Measurements from ENCODE around the gene KCNMA1. TPM values are rescaled to one million over a fixed set of nuclear protein-coding genes. Genes with fewer than 3 reads are reported as not detected.

KCNMA1 gene
- total and polyA plus RNA-seq, 9 of the 15 experiments (the other 6 are each of a cell fraction or from before 2014, with no cell fraction given) = 0.01 to 0.95 (median 0.15) TPM; not detected in 4

DNA sequence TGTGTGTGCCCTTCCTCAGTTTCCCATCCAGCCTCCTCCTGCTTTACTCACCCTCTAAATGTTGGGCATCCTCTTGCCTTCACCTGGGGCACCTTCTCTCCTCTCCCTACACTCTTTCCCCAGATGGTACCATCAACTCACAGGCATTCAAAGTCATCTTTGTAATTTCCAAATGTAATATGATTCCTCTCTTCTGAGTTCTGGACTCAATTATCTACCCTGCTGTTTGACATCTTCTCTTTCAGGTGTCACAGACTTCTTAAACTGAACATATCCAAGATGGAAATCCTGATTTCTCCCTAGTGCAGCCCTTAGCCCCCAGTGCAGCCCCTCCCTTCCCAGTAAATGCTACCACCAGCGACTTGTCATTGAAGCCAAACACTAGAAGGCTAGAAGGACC, 422.8 kb downstream of the KCNMA1 start:
- Histone ChIP-seq H2AFZ (ENCODE audit: low read depth, low read length) (no peak overlapping the region), H3K4me2 (ENCODE audit: insufficient read depth, low read length) (no peak overlapping the region), H3K79me2 (ENCODE audit: control insufficient read depth, insufficient read depth, low read length) (no peaks in the 10 kb centered on the region), H3K9me1 (ENCODE audit: control insufficient read depth, insufficient read depth, low read length) (no peaks in the 10 kb centered on the region), H4K20me1 (replicated peaks; ENCODE audit: control insufficient read depth, insufficient read depth, low read length) (0 out of 2 replicates have a peak, but pooled peaks cover 3% of the 10 kb centered on the region), H3K4me3 (no peak overlapping the region), H3K27me3 (ENCODE audit: control insufficient read depth in 2 of 2, insufficient read depth in 2 of 2, low read length in 2 of 2) (peaks cover 0 to 5% of the 10 kb centered on the region in 2 experiments; a peak in 2 of 5 replicates), H3K36me3 (ENCODE audit: control insufficient read depth, insufficient read depth, low read length) (no peaks in the 10 kb centered on the region), H3K4me1 (replicated peaks in 1 of 2; ENCODE audit: control insufficient read depth in 2 of 2, insufficient read depth in 2 of 2, low read length in 2 of 2) (no peaks in the 10 kb centered on the region), H3K9me3 (replicated peaks; ENCODE audit: control insufficient read depth, insufficient read depth, low read depth, low read length) (no peaks in the 10 kb centered on the region), H3K27ac (ENCODE audit: extremely low read depth, low read depth, low read length) (no peak overlapping the region), H3K9ac (ENCODE audit: insufficient read depth in 1 of 2, low read depth in 2 of 2, low read length in 2 of 2) (no peak overlapping the region)
- ATAC-seq (no peak), FAIRE-seq (no peak), DNase-seq (ENCODE audit: extremely low read depth in 1 of 4, low spot score in 3 of 4) (no peak)
- no TSS peak for BruUV-seq (replicated peaks)
- POLR2A ChIA-PET = no interaction called here
- 0% methylated on average over 1 of the region's 1 CpG for WGBS (ENCODE audit: insufficient coverage, low coverage, missing lambda C conversion rate)
- CTCF ChIA-PET (ENCODE audit: low intra/inter-chr PET ratio) = no interaction called here
- intact Hi-C loops (cut with micrococcal nuclease) = no loop called here
- in situ Hi-C loops (cut with MboI) = no loop called here
- TF ChIP-seq ETV5 (CRISPR knock-in tag; IDR thresholded peaks at IDR 0.05; ENCODE audit: low read depth) (no peak), SOX6 (IDR thresholded peaks at IDR 0.05) (no peak), SRF (CRISPR knock-in tag; IDR thresholded peaks at IDR 0.05) (no peak), EGR1 (conservative IDR thresholded peaks at IDR 0.05) (no peak), TCF15 (CRISPR knock-in tag; IDR thresholded peaks at IDR 0.05) (no peak)

- DNase-seq (ENCODE audit: extremely low read depth in 1 of 4, low spot score in 3 of 4) (no peak), FAIRE-seq (no peak), ATAC-seq (no peak)
- H4K20me1 ChIP-seq (replicated peaks; ENCODE audit: control insufficient read depth, insufficient read depth, low read length) = 0 out of 2 replicates have a peak, but pooled peaks cover 3% of the 10 kb centered on the region
- H3K9me1 ChIP-seq (ENCODE audit: control insufficient read depth, insufficient read depth, low read length) = no peaks in the 10 kb centered on the region
- no peak overlapping the region for H3K4me2 ChIP-seq (ENCODE audit: insufficient read depth, low read length)
- CTCF ChIA-PET (ENCODE audit: low intra/inter-chr PET ratio) = no interaction called here
- H2AFZ ChIP-seq (ENCODE audit: low read depth, low read length) = no peak overlapping the region
- intact Hi-C loops (cut with micrococcal nuclease) (no loop called here), in situ Hi-C loops (cut with MboI) (no loop called here)
- no peak overlapping the region for H3K4me3 ChIP-seq
- no peak overlapping the region for H3K9ac ChIP-seq (ENCODE audit: insufficient read depth in 1 of 2, low read depth in 2 of 2, low read length in 2 of 2)
- WGBS (ENCODE audit: insufficient coverage, low coverage, missing lambda C conversion rate) = under 1% methylated on average over 5 of the region's 5 CpGs
- no peaks in the 10 kb centered on the region for H3K36me3 ChIP-seq (ENCODE audit: control insufficient read depth, insufficient read depth, low read length)
- POLR2A ChIA-PET = no interaction called here
- no peaks in the 10 kb centered on the region for H3K4me1 ChIP-seq (replicated peaks in 1 of 2; ENCODE audit: control insufficient read depth in 2 of 2, insufficient read depth in 2 of 2, low read length in 2 of 2)
- no peaks in the 10 kb centered on the region for H3K79me2 ChIP-seq (ENCODE audit: control insufficient read depth, insufficient read depth, low read length)
- no peak overlapping the region for H3K27ac ChIP-seq (ENCODE audit: extremely low read depth, low read depth, low read length)
- no TSS peak for BruUV-seq (replicated peaks)
- H3K9me3 ChIP-seq (replicated peaks; ENCODE audit: control insufficient read depth, insufficient read depth, low read depth, low read length) = no peaks in the 10 kb centered on the region
- peaks cover 0 to 5% of the 10 kb centered on the region in 2 experiments; a peak in 1 of 5 replicates for H3K27me3 ChIP-seq (ENCODE audit: control insufficient read depth in 2 of 2, insufficient read depth in 2 of 2, low read length in 2 of 2)
- TF ChIP-seq ZNF717 (CRISPR knock-in tag; IDR thresholded peaks at IDR 0.05) (no peak), ZNF407 (IDR thresholded peaks at IDR 0.05; ENCODE audit: low read depth) (no peak)
Measured at GRCh38 chr10:77212632-77213031, 425.0 kb downstream of the KCNMA1 start.
